Measurements from ENCODE around the gene PYROXD2. TPM values are rescaled to one million over a fixed set of nuclear protein-coding genes. Genes with fewer than 3 reads are reported as not detected.

Gene PYROXD2
- total RNA-seq, 1 donor from 2014 or later = 5.8 TPM

DNA sequence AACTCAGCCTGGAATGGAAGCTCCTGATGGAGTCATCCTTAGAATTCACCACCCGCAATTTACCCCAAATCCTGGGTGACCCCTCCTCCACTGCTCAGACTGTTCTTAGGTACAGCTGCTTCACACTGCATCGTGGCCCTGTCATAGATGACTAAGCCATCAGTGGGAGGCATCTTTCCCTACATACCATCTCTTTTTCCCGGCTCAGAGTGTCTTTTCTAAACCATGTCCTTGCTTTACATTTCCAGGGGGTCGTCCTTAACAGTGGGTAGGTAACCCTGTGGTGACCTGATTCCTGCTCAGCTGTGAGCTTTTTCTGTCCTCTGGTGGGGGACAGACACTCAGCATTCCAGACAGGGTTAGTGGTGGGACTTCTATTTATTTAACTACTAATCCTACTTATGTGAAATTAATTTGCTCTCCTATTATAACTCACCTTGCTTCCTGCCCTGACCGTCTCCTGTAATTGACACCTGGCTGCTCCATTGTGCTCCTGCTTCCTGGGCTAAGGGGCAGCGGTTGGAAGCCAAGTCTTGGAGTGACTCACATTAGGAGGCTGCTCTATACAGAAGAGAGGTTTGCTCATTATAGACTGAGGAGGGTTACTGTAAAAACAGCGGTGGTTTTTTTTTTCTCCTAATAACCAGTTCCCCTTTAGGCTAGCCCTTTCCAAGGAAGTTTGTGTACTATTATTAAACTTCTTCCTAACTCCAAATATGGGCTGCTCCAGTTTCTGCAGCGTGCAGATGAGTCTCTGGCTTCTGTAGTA, 40.6 kb downstream of the PYROXD2 start:
- TF ChIP-seq, protein P1, sequence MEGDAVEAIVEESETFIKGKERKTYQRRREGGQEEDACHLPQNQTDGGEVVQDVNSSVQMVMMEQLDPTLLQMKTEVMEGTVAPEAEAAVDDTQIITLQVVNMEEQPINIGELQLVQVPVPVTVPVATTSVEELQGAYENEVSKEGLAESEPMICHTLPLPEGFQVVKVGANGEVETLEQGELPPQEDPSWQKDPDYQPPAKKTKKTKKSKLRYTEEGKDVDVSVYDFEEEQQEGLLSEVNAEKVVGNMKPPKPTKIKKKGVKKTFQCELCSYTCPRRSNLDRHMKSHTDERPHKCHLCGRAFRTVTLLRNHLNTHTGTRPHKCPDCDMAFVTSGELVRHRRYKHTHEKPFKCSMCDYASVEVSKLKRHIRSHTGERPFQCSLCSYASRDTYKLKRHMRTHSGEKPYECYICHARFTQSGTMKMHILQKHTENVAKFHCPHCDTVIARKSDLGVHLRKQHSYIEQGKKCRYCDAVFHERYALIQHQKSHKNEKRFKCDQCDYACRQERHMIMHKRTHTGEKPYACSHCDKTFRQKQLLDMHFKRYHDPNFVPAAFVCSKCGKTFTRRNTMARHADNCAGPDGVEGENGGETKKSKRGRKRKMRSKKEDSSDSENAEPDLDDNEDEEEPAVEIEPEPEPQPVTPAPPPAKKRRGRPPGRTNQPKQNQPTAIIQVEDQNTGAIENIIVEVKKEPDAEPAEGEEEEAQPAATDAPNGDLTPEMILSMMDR (conservative IDR thresholded peaks at IDR 0.05; ENCODE audit: low read depth, low read length) = no peak
- no peak overlapping the region for H3K4me3 ChIP-seq (ENCODE audit: low read depth, low read length)

DNA sequence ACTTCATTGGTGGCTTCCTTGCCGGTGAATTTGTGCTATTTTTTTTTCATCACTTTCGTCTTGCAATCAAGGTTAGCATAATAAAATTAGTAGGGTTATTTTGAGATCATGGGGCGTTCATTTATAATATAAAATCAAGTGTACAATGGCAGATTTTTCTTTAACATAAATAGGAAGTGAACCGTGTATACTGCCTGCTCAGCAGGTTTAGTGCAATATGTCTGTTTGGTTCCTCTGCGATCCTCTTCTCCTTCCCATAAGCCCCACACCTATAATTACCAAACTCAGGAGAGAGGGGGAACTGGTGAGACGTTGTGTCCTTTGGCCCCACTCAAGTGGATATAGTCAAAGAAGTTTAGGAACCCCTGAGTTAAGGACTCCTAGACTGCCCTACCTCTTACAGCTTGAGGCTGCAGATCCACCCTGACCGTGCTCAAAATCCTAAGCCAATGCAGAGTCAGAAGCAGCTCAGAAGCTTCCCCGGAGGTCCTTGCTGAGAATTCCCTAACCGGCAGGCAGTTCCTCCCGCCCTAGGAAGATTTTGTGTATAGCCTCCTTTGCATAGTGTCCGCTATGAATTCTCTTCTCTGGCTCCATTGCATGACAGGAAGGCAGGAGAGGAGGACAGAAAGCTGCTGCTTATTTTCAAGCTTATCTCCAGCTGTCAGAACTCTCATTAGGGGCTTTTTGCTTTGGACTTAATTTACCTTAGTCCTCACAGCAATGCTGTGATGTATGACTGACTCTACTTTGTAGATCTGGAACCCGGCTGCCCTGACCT, 41.5 kb downstream of the PYROXD2 start:
- DNase-seq (ENCODE audit: low read depth) = no peak
- TF ChIP-seq, protein P1 (conservative IDR thresholded peaks at IDR 0.05; ENCODE audit: low read depth, low read length) = no peak
- no peak overlapping the region for H3K4me3 ChIP-seq (ENCODE audit: low read depth, low read length)

More for the DNA sequence above, 40.6 kb downstream of the PYROXD2 start:
- peak; percentile 4 for DNase-seq (ENCODE audit: low read depth)

DNA sequence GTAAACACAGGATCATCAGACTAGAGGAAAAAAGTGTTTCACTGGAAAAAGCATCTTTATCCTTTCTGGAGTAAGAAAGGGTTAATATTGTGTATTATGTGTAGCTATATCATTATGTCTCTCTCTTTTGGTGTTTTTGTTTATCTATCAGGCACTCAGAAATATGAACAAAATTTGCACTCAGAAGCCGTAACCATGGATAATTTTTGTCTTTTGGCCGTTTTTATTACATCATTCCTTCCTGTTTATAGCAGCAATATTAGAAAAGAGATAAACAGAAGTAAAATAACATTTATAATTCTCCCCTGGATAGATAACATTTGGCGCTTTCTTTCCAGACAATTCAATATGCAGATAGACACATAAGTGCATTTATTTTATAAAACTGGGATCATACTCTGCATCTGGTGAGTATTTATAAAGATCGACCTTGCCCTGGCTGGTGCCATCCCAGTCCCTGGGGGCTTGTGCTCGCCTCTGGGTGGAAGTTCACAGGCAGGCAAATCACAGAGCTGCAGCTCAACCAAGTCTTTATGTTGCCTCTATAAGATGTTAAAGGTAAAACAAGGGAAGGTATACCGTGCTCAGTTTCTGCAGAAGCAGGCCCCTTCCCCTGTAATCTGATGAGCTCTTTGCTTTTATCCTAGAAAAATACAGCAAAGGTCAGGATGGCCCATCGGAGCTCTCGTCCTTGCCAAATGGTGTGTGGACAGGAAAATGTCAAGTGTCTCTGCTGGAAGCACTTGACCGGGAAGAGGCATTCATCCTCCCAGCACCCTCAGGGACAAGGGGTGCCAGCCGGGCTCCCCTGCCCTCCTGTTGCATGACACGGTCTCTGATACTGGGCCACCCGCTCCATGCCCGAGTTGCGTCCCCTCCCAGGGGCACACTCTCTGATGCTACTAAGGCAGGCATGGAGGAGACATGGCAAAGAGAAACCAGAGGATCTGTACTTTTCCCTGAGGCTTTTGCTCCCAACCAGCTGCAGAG, 43.9 kb downstream of the PYROXD2 start:
- no peak overlapping the region for H3K4me3 ChIP-seq (ENCODE audit: low read depth, low read length)
- no peak for DNase-seq (ENCODE audit: low read depth)
- TF ChIP-seq, protein P1 (conservative IDR thresholded peaks at IDR 0.05; ENCODE audit: low read depth, low read length) = no peak

DNA sequence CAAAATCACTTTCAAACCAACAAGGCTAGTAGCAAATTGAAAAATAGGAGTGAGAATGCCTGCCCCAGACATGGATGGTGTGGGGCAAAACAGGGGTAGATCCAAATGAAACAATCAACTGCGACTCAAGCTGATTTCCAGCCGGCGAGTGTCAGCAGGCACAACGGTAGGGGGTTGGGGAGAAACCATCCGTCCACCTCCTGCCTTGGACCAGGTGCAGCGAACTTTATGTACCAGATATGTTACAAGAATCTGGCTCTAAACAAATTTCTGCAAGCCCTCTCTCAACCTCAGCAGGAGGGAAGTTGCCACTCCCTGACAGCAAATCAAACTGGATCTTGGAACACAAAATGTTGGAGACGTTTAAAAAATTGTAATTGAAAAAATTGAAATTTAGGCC, 45.2 kb downstream of the PYROXD2 start:
- DNase-seq (ENCODE audit: low read depth) = no peak
- no peak overlapping the region for H3K4me3 ChIP-seq (ENCODE audit: low read depth, low read length)
- TF ChIP-seq, protein P1 (conservative IDR thresholded peaks at IDR 0.05; ENCODE audit: low read depth, low read length) = no peak

DNA sequence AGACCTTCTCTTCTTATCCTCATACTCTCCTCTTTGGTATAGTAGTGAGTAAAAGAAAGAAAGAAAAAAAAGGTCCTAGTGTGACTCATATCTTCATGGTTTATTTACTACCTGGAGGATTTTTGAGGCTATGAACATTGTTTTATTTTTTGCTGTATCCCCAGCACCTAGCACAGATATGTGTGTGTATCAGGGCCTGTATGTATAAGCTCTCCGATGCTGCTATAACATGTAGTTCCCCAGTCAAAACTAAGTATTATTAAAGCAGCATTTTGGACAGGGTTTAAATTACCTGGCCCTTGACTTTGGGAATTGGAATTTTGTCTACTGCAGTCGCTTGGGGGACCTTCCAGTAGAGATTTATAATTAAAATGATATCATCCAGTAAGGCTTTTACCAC, 46.3 kb downstream of the PYROXD2 start:
- DNase-seq (ENCODE audit: low read depth) = no peak
- H3K4me3 ChIP-seq (ENCODE audit: low read depth, low read length) = no peak overlapping the region
- TF ChIP-seq, protein P1 (conservative IDR thresholded peaks at IDR 0.05; ENCODE audit: low read depth, low read length) = no peak

DNA sequence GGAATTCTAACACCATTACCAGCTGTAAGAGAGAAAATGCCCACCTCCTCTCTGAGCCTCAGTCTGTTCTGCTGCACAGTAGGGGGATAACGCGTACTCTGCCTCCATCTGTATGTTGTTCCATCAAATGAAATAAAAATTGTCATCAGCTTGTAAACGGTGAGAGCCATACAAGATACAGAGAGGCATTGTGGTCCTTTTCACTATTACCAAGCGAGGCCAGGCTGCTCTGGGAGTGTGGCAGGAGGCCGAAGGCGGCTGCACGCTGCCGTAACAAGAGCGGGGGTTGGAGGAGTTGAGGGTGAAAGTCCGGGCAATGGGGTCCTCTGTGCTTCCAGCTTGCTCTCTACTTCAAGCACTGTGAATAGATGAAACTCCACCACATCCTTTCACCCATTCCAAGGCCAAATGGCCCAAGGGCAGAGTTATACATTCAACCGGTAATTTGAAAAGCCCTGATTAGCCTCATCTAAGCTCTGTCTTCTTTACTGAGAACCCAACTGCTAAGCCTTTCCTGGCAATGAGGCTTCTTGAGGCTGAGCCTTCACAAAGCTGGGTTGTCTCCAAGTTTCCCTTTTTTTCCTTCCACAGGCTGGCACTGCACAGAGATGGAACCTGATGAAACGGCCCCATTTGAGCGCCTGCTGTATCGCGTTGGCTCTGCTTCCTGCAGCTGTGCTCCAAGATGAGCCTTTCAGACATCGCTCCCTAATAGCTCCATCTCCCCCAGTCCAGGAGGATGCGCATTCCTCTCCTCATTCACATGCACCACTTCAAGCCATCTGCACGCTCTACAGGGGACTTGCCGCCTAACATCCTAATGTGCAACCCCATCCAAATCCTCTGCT, 47.2 kb downstream of the PYROXD2 start:
- no peak overlapping the region for H3K4me3 ChIP-seq (ENCODE audit: low read depth, low read length)
- TF ChIP-seq, protein P1 (conservative IDR thresholded peaks at IDR 0.05; ENCODE audit: low read depth, low read length) = no peak
- DNase-seq (ENCODE audit: low read depth) = no peak
